IPS-18c (cell line): Measurements from ENCODE around the gene GBP4.
"Not testable (repeated sequence)": the region's sequence is repeated elsewhere in the genome, so short reads cannot be mapped to it uniquely, and the experiment has no call there.

Experiments used
- H3K4me3 ChIP-seq: 2 replicates; pipeline ENCODE4 v1.7.0; 2013; ENCODE audit warnings: low read depth, mild to moderate bottlenecking, low read length, moderate library complexity; ENCODE audit not compliant: insufficient read depth
- H3K9me3 ChIP-seq: one replicate; pipeline ENCODE4 v1.6.1; 2013; ENCODE audit warnings: mild to moderate bottlenecking, low read length, moderate library complexity; ENCODE audit not compliant: control insufficient read depth, insufficient read depth

Gene GBP4, protein sequence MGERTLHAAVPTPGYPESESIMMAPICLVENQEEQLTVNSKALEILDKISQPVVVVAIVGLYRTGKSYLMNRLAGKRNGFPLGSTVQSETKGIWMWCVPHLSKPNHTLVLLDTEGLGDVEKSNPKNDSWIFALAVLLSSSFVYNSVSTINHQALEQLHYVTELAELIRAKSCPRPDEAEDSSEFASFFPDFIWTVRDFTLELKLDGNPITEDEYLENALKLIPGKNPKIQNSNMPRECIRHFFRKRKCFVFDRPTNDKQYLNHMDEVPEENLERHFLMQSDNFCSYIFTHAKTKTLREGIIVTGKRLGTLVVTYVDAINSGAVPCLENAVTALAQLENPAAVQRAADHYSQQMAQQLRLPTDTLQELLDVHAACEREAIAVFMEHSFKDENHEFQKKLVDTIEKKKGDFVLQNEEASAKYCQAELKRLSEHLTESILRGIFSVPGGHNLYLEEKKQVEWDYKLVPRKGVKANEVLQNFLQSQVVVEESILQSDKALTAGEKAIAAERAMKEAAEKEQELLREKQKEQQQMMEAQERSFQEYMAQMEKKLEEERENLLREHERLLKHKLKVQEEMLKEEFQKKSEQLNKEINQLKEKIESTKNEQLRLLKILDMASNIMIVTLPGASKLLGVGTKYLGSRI

DNA sequence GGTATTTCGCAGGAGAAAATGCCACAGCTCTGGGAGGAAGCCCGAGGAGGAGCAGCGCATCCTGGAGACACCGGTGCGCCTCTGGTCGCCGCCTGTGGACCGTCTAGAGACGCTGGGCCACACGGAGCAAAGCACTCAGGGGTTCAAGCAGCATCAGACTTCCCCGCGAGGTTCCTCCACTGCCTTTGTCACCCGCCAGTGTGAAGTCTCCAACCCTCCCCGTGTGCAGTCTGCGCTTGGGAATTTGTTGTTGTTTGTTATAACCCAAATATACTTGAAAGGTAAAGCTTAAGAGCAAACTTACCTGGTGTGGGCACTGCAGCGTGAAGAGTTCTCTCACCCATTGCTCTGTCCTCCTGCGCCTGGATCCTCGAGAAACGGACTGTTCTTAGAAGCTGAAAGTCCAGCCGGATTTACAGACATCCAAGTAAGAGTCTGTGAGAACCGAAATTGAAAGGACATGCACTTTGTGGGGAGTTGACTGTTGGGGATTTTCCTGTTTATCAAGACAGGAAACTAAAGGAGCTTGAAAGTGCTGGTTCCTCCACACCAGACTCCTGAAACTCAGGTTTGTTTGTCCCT is at the start of gene GBP4:
Gene GBP4, minus strand, starts transcription at position 452 of the 582 bp plus-strand sequence. Its CDS starts 108 bp downstream, at position 344.
- Histone ChIP-seq H3K4me3 (no peak within 1 kb of the TSS), H3K9me3 (no peaks in the 10 kb centered on the region)

DNA sequence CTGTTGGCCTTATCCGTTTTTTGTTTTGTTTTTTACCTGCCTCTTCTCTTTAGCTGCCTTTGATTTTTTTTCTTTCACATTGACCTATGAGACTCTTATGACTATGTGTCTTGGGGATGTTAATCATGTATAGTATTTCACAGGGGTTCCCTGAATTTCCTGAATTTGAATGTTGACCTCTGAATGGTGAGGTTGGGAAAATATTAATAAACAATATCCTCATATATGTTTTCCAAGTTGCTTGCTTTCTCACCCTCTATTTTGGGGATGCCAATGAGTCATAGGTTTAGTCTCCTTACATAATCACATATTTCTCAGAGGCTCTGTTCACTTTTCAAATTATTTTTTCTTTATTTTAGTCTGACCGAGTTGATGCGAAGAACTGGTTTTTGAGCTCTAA is 44.3 kb upstream of the GBP4 start:
- Histone ChIP-seq H3K9me3 (no peaks in the 10 kb centered on the region), H3K4me3 (no peak overlapping the region)

DNA sequence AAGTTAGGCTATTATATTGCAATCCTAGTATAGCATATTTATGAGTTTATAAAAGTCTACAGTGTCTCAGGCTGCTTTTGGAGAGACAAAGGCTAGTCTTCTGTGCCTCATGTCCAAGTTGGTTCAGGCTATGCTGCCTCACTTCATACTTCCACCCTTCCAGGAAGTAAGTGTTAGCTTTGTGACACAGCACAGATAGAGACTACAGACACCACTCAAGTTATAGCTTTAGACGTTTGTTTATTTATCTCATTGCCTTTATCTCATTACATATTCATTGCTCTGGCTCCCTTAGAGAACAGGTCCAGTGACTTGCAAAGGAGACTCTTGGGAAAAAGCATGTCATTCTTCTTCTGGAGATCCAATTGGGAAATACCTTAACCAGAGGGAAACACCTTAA is 22.6 kb upstream of the GBP4 start:
- no peak overlapping the region for H3K4me3 ChIP-seq

DNA sequence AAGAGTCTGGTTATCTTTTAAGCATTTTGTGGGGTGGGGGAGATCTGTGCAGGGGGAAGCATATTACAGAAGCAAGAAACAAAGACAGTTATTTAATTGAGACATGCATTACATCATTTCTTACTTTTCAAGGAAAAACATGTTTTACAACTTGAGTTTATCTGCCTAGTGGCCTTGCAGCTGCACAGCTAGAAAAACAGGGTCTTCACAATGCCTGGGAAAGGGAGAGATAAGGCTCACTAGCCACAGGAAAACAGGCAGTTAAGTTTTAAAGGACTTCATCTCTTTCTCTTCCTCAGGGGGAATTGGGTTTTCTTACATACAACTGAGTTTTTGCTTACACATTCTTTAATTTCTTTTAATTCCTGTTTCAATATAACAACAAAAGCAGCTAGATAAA is 21.1 kb upstream of the GBP4 start:
- not testable (repeated sequence) for H3K4me3 ChIP-seq, H3K9me3 ChIP-seq

More for the DNA sequence above, 22.6 kb upstream of the GBP4 start:
- H3K9me3 ChIP-seq = no peaks in the 10 kb centered on the region

DNA sequence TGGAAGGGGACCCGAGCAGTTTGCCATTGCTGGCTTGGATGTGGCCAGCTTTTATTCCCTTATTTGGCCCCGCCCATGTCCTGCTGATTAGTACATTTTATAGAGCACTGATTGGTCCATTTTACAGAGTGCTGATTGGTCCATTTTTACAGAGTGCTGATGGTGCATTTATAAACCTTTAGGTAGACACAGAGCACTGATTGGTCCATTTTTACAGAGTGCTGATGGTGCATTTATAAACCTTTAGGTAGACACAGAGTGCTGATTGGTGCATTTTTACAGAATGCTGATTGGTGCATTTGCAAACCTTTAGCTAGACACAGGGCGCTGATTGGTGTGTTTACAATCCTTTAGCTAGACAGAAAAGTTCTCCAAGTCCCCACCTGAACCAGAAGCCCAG is 20.2 kb upstream of the GBP4 start:
- H3K4me3 ChIP-seq, H3K9me3 ChIP-seq: not testable (repeated sequence)

DNA sequence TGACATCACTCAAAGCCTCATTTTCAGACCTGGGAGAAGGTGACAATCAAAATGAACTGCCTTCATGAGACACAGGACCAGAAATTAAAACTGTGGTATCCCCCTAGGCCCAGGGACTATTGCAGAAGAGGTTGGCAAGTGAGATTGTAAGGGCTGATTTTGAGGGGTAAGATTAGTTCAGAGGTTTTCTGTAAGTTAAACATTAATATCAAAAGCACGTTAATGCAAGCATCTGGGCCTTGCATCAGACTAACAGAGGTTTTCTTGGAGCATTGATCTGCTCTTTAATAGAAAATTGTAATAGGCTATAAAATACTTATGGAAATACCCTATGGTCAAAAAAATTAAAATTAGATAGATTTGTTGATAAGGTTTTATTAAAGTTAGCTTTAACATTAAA is 14.6 kb upstream of the GBP4 start:
- H3K4me3 ChIP-seq = no peak overlapping the region
- H3K9me3 ChIP-seq = no peaks in the 10 kb centered on the region

DNA sequence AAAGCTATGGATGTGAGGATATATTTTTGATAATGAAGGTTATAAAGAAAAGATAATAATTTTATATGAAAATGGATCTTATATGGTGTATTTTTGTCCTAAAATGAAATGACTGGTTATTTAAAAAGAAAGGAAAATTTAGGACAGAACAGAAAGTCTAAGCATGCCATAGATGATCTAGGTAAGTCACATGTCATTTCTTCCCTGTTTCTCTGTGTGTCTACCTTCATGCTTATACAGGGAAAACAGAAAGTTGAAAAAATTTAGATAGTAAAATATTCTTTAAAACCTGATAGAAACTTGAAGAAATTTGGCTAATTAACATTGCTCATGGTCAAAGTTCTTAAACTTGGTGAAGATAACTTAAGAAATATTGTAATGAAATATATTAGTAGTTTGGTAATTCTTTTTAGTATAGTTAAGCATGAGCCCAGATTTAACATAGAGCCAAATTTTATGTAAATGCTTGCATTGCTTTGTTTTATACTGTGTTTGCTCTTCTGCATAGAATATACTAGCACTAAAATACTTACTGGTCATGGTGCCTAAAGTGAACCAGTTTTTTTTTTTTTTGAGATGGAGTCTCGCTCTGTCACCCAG is 12.4 kb upstream of the GBP4 start:
- Histone ChIP-seq H3K4me3 (no peak overlapping the region), H3K9me3 (no peaks in the 10 kb centered on the region)

DNA sequence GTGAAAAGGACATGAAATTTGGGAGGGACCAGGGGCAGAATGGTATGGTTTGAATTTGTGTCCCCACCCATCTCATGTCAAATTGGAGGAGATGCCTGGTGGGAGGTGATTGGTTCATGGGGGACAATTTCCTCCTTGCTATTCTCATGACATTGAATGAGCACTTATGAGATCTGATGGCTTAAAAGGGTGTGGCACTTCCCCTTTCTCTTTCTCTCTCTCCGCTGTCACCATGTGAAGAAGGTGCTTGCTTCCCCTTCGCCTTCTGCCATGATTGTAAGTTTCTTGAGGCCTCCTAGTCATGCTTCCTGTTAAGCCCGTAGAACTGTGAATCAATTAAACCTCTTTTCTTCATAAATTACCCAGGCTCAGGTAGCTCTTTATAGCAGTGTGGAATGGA is 7.6 kb upstream of the GBP4 start:
- Histone ChIP-seq H3K9me3 (no peaks in the 10 kb centered on the region), H3K4me3 (no peak overlapping the region)

DNA sequence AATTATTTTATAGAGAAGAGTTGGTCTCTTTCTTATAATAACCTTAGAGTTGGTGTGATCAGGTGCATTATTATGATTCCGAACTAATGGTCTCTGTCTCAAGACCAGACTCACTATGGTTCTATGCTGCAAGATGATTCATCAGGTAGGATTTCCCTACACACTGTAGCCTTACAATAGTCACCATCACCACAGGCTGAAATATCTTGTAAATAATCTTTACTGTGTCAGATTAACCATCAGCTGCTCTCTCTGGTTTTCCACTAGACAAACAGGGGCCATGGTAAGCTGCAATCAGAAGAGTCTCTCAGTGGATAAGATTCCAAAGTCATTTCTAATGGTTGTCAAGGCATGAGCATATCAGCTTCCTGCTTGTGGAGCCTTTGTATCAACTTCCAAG is 4.4 kb upstream of the GBP4 start:
- Histone ChIP-seq H3K4me3 (no peak overlapping the region), H3K9me3 (no peaks in the 10 kb centered on the region)

DNA sequence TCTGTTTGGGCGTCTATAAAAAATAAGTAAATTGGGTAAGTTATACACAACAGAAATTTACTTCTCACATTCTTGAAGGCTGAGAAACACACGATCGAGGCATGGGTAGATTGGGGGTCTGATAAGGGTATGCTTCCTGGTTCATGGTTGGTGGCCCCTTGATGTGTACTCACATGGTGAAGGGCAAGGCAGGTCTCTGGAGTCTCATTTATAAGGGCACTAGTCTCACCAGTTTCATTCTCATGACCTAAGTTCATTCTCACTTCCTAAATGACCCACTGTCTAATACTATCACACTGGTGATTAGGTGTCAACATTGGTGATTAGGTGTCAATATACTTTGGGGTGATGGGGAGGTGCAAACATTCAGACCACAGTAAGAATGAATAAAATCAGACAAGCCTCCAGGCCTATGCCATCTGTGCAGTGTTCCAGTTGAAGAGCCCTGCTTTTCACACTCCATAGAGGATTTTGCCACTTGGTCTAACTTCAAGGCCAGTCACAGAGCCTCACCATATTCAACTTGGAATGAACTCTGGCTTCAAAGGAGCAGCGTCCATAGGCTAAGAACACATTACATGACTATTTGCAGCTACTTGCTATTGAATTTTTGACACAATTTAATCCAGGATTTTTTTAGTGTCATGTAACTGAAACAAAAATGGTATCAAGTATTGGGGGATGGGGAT is 2.5 kb upstream of the GBP4 start:
- H3K9me3 ChIP-seq = no peaks in the 10 kb centered on the region
- no peak overlapping the region for H3K4me3 ChIP-seq

DNA sequence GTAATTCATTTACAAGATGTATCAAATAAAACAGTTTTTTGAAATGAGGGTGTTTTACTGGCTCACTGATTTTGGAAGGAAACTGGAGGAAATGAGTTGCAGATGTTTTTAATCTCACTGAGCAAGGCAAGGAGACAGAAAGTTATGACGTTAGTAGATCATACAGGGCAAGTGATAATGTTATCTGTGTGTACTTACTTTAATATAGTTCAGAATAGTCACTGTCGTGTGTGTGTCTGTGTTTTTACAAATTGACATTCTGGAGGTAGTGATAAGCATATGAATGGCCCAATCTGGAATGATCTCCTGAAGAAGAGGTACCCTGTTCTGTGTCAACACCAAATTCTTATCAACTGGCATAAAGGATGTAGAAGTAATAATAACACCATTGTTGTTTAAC is 1.9 kb upstream of the GBP4 start:
- Histone ChIP-seq H3K9me3 (no peaks in the 10 kb centered on the region), H3K4me3 (no peak overlapping the region)

DNA sequence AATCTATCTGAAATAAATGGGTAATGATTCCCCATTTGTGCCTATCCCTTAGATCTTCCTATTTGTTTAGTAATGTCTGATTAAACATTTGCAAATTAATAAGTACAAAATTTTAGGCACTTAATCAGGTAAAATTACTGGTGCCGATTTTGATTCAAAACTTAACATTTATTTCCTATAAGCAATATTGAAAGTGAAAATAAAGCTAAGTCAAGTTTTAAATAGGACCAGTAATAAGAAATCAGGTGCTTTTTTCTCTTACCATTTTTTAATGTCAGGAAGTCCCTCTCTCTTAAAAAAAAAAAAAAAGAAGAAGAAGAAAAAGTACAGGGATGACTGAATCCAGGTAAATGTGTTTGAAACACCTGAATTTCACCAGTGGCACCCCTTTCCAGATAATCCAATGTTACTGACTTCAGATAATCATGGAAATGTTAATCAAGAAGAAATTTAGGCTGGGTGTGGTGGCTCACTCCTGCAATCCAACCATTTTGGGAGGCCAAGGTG is 836 bp upstream of the GBP4 start:
- Histone ChIP-seq H3K9me3 (no peaks in the 10 kb centered on the region), H3K4me3 (no peak overlapping the region)

DNA sequence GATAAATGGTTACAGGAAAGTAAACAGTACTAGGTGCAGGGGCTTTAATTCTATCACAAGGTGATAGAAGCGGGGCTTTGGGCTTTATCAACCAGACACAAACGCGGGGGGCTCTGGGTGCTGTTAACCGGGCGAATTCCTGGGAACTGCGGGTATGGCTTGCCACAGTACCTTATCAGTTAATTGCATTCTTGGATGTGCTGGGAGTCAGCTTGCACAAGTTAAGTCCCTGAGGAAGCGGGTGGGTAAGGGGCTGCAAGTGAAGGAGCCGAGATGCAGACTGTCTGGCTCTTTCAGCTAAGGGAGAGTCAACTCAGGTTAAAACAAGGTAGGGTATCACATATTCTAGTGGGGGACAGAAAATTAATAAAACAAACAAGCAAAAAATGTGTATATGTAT is 661 bp downstream of the GBP4 start:
- Histone ChIP-seq H3K9me3 (no peaks in the 10 kb centered on the region), H3K4me3 (no peak overlapping the region)

DNA sequence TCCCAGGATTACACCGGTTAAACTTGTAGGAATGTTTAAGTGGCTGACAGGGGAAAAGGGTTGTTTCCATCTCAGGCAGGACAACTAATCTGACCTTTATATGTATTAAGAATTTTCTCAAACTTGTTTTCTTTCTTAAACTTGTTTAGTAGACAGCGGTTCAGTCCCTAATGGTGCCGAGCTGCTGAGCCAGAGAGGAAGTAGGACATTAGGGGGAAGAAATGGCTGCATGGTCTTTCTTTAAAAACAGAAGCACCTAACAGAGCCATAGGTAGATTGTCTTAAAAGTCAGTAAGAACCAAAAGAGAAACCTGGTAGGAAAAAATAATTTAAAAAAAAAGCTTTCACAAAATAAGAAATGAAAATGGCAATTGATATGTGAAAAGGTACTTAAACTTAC is 3.3 kb downstream of the GBP4 start:
- no peaks in the 10 kb centered on the region for H3K9me3 ChIP-seq
- no peak overlapping the region for H3K4me3 ChIP-seq

DNA sequence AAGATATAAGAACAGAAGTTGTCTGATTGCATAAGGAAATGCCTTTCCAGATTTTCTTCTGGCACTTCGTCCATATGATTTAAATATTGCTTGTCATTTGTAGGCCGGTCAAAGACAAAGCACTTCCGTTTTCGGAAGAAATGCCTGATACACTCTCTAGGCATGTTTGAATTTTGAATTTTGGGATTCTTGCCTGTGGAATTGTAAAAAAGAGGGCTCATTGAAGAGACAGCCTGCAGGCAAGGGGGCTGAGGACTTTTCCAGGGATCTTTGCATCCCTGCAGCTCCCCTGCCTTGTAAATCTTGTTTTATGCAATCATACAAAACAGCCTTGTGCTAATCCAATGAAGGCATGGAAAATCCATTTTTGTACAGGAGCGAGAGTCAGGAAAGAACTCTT is 7.4 kb downstream of the GBP4 start:
- Histone ChIP-seq H3K4me3 (no peak overlapping the region), H3K9me3 (no peaks in the 10 kb centered on the region)

DNA sequence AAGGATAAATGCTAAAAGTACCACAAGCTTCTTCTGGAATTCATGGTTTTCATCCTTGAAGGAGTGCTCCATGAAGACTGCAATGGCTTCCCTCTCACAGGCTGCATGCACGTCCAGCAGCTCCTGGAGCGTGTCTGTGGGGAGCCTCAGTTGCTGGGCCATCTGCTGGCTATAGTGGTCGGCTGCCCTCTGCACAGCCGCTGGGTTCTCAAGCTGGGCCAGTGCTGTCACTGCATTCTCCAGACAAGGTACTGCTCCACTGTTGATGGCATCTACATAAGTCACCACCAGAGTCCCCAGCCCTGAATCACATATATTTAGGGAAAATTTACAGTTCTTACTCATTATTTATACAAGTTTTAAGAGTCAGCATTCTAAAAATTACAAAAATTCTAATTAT is 8.7 kb downstream of the GBP4 start:
- Histone ChIP-seq H3K4me3 (no peak overlapping the region), H3K9me3 (no peaks in the 10 kb centered on the region)

DNA sequence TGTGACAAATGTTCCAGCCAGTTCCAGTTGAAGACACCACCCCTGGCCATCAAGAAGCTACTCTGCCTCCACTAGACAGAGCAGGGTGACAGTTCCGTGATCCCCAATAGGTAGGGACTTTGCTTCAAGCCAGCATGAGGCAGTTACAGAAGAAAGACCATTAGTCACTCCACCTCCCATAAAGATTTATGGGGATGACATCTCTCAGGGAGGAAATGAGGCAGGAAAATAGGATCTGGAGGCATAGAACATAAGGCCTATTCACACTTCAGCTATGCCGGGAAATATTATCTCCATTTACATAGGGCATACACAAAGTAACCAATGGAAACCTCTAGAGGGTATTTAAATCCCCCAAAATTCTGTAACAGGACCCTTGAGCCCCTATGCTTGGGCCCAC is 19.4 kb downstream of the GBP4 start:
- no peaks in the 10 kb centered on the region for H3K9me3 ChIP-seq
- H3K4me3 ChIP-seq = no peak overlapping the region
